ENCODE measurements around the gene ASPRV1. TPM values are rescaled to one million over a fixed set of nuclear protein-coding genes. Genes with fewer than 3 reads are reported as not detected.

The ASPRV1 gene
- total RNA-seq, 1 experiment from 2014 or later: 0.23 TPM

DNA sequence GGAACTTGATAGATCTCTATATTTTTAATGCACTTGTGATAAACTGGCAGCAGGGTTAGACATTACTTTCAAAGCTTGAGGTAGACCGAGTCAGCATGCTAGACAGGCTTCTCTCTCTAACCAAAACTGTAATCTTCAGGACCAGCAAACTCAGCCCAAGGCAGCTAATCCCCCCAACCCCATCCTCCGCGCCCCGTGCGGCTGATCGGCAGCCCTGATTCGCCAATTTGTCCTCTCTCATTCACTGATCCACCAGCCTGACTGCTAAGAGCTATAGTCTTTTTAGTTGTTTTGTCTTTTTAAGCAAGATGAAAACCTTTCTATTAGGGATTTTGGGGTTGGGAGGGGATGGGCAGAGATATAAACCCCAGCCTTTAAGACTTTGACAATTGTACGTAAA, 20.7 kb downstream of the ASPRV1 start:
- no peak for DNase-seq (ENCODE audit: low spot score)

DNA sequence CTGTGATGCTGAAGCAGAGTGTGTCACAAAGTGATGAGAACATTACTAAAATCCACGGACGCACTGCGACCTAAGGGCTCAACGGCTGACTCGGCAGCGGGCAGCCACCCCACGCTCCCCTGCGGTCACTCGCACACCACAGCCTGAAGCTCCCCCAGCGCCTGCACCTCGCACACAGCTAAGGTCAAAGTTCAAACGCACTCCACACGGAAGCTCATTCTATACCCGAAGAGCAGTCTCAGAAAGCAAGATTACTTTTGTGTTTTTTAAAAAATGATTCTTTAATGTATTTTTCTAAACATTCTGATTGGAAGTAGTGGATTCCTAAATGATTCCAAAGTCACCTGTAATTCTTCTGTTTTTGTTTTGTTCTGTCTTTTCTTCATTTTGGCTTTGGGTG, 21.7 kb downstream of the ASPRV1 start:
- DNase-seq (ENCODE audit: low spot score): no peak

DNA sequence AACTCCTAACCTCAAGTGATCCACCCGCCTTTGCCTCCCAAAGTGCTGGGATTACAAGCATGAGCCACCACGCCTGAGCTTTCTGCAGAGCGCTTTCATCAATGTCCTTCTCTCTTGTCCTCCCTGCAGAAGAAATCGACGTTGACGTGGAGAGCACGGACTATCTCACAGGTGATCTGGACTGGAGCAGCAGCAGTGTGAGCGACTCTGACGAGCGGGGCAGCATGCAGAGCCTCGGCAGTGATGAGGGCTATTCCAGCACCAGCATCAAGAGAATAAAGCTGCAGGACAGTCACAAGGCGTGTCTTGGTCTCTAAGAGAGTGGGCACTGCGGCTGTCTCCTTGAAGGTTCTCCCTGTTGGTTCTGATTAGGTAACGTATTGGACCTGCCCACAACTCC, 23.5 kb downstream of the ASPRV1 start:
- no peak for DNase-seq (ENCODE audit: low spot score)

GRCh38 chr2:69936906-69937305, 24.5 kb downstream of the ASPRV1 start:
- DNase-seq (ENCODE audit: low spot score): no peak

DNA sequence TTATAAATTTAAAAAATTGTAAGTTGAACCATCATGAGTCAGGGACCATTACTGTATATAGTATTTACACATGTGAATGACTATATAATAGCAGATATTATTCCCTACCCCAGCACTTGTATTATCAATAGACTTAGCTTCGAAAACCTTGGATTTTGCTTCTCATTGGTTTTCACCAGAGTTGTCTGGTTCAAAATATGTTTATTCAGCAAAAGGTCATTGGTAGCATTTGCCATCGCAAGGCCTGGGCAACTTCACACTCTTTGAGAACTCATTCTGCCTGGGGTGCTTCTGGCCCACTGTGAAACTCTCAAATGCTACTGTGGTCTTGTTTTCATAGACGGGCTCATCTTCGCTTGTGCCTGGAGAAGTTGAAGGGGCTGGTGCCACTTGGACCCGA, 26.4 kb downstream of the ASPRV1 start:
- no peak for DNase-seq (ENCODE audit: low spot score)

GRCh38 chr2:69934614-69934908, 26.9 kb downstream of the ASPRV1 start:
- DNase-seq (ENCODE audit: low spot score): no peak

DNA sequence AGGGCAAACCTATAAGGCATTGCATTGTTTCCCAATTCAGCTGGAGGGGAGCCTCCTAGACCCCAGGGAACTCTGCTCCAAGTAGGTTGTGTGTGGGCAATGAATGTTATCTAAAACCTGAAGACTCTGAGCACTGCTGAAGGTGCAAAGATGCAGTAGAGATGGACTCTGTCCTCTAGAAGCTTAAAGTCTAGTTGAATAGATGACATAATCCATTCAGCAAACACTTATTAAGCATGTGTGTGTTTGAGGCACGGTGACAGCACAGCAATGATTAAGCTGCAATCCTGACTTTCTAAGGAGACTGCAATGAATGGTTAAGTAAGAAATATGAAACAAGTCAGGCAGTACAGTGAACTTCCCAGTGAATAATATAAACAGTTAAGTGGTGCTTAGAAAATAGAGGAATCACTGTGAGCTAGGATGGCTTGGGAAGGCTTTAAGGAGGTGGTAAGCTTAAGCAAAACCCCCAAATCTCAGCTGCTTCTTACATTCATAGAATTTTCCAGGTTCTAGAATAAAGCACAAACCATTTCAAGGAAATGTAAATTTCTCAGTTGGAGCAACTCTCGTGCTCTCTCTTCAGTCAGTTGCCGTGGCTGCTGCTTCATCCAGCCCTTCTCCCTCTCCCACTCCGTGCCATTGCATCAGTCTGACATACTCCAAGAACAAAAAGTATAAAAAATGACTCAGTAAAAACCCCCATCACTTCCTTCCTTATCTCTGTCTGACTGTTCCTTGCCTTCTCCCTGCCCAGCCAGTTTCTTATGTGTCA, 27.4 kb downstream of the ASPRV1 start:
- peak; percentile 55 for DNase-seq (ENCODE audit: low spot score)

DNA sequence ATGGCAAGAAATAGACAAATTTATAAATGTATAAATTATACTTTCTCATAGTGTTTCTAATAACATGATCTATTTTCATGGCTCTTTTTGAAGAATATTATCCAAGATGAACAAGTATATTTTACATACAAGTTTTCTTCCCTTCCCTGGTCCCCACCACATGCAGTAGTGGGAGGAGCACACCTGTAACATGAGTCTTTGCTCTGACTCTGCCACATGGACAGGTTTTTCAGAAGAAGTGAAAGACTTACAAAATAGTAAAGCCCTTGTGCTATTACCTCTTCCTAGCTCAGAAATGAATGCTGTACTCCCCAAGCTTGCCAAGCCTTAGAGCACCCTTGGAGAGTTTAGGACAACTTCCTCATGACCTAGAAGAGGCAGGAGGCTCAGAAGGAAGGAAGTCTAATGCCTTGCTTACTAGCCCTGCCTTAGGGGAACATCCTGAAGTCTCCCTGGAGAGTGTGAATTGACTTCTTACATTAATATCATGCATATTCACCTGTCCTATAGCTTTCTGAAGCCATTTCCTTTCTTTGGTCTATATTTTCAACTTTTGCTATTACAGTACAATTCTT, 28.1 kb downstream of the ASPRV1 start:
- DNase-seq (ENCODE audit: low spot score): no peak

DNA sequence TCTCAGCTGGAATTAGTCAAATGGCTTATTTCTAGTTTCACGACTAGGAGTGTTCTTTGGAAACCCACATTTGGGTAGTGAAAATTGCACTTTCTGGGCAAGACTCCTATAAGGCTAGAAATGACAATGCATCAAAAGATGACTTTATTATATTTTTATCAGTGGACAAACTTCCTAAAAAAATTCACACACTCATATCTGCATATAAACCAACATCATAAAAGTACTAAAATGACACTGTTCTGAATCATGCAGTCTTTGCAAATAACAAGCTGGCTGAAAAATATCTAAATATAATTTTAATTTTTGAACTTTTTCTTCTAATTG, 28.9 kb downstream of the ASPRV1 start:
- DNase-seq (ENCODE audit: low spot score): no peak

DNA sequence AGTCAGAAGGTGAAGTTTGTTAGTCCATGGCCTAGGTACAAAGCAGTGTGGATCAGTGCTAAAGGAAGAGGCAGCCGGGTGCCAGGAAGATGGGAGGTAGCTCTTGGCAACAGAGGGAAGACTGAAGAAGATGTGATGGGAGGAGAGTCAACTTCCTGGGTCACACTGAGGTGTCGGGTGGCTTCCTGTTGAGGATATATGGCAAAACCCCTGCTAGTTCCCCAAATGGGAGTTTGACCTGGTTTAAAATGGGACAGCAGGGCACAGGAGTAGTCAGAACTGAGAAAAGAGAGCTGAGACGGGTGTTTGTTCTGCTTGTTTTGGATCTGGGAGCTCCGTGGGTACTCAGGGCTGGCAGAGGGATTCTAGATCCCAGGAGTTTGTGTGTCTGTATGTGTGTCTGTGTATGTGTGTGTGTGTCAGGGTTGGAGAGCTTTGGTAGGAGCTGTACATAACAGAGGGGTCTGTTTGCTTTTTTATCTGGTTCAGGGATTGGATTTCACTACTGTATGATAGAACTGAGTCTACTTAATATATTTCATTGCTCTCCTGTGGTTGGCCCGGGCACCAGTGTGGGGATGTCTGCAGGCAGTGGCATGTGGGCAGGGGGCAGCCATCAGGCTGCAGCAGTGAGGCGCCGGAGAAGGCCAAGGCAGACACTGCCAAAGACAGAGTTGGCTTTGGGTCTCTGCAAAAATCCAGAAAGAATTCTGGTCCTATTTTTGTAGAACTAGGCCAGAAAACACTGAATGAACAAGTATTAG, 29.4 kb downstream of the ASPRV1 start:
- no peak for DNase-seq (ENCODE audit: low spot score)

DNA sequence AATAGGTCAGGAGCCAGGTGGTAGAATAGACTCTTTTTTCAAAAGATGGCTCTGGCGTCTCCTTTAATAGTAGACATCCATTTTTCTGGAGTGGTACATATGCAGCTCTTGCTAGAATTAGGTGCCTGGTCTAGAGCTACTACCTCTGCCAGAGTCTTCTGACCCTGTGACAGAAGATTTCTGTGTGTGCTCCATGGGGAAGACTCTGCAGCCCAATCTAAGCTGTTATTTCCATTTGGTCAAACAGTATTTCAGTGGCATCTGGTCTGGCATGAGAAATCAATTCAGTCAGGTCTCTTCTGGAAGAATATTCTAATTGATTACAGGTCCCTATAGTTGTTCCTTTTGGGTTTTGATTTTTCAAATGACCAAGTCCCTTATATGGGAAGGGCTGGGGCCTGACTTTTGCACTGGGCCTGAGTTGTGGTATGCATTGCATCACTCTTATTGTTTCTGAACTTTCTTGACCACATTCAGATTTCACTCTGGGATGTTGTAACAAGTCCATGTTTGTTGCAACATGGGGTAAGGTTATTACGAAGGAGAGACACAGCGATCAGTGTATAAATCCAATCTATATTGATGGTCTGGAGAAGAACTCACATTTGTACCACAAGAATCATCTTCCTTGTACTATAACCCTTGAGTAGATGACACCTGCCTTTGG, 34.4 kb downstream of the ASPRV1 start:
- DNase-seq (ENCODE audit: low spot score): no peak

DNA sequence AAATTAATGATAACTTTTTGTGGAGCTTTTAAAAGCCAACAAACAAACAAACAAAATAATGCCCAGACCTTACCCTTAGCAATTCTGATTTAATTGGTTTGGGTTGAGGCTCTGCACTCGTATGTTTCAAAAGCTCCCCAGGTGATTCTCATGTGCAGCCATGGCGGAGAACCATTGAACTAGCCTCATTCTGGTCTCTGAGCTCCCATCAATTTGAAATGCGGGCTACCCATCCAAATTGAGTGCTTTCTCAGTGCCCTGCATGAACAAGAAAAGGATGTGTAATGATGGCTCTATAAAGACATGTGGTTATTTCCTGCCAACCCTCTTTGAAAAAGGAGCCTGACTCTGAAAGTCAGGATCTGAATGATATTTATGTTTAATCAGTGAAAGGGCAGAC, 38.3 kb downstream of the ASPRV1 start:
- no peak for DNase-seq (ENCODE audit: low spot score)

DNA sequence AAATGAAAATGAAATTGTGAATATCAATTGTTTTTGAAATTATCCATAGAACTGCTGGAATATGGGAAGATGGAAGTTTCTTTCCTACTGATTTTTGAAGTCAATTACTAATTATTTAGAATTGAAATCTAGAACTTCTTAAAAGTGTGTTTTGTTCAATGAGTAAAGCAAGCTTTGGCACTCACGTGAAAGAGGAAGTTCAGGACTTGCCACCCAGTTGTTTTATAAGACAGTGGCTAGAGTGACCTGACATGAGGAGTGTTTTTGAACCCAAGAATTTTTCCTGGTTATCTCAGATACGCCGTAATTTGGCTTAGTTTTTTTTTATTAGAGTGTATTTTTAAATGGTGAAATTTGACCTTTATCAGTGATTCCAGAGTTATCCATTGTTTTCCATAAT, 43.0 kb downstream of the ASPRV1 start:
- DNase-seq (ENCODE audit: low spot score): no peak

DNA sequence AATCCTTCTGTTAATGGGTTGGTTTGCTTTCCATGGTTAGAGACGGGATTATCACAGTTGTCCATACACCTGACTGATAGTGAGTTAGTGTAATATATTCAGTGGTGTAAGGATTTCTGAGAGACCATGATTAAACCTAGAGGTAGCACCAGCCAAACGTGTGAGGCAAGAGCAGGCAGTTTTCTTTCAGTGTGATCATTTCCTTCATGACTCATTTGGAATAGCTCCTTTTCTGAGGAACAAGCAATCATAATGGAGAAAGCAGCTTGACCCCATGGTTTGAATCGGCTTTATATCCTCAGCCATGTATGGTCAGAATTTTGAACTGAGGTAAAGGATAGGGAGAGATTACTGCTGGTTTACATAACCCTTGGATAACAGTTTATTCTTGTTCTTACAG, 43.6 kb downstream of the ASPRV1 start:
- peak; percentile 27 for DNase-seq (ENCODE audit: low spot score)

DNA sequence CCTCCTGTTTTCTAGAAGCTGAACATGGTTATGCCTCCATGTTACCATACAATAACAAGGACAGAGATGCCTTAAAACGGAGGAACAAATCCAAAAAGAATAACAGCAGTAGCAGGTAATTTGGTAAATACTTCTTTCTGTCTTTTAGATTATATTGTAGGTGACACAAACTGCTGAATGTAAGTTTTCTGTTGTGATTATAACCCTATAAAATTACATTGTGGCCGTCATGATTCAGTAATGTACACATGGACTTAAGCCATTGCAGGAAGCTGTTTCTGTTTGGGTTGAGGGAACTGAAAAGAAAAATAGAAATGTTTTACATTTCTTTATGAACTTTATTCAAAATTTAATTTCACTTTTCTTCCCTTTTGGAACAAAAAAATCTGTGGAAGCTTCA, 45.3 kb downstream of the ASPRV1 start:
- no peak for DNase-seq (ENCODE audit: low spot score)

DNA sequence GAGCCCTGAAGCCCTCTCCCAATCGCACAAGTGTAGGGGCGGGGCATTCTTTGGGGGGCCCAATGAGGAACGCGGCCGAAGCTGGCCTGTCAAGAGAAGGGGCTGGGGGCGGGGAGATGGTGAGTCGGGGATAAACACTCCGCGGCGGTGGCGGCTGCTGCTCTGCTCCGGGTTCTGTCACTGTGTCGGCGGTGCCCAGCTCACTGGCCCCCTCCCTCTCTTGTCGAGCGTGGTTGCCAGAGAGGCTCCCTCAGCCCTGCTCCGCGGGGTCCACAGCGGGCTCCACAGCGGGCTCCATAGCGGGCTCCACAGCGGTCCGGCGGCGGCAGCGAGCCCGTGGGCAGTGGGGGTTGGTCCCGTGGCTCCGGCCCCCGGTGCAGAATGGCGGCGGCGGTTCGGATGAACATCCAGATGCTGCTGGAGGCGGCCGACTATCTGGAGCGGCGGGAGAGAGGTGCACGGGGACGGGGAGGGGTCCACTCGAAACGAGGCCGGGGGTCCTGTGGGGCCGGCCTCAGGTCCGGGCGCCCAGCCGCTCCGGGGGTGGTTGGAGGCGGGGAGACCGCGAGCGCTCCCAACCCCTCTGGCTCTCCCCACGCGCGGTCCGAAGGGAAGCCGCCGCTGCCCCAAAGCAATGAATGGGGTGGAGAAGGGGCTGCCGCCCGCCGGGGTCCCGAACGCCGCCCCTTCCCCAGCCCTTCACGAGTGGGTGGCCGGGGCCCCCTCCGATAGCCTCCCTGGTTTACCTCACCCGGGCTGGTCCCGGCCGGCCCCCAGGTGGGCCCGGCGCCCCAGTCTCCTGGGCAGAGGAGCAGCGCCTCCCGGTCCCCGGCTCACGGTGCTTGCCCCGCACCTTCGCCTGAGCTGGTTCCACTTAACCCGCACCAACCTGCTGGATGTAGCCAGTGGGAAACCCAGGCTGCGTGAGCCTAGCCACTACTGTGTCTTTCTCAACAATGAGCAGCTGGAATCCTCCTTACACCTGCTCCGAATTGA, 46.2 kb downstream of the ASPRV1 start, which contains the start of gene MXD1:
MXD1 (plus strand) TSS at position 160 of the 996 bp plus-strand sequence; CDS start at position 382, 222 bp downstream.
- DNase-seq (ENCODE audit: low spot score): no peak

- DNase-seq (ENCODE audit: low spot score): peak; percentile 100
Observed at GRCh38 chr2:69914164-69914949, 47.1 kb downstream of the ASPRV1 start.

GRCh38 chr2:69911985-69912563, 49.4 kb downstream of the ASPRV1 start:
- DNase-seq (ENCODE audit: low spot score): peak; percentile 49

Measured in H4 (cell line).